Measurements from ENCODE around the gene PRIM2.

PRIM2 gene

DNA sequence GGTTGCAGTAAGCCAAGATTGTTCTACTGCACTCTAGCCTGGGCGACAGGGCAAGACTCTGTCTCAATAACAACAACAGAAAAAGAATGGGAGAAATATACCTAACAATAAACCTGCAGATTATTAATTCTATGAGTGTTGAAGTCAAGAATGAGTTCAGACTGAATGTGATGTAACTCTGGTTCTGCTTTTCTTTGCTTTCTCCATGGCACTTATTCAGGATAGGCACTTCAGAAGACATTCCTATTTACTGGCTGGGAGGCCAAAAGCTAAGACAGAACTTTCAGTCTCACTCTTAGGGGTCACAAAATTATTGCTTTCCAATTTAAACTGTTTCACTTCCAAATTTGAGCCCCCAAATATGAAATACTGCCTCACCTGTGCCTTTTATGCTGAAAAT, 15.7 kb upstream of the PRIM2 start:
- H3K9me3 ChIP-seq (ENCODE audit: low read length), result no peaks in the 10 kb centered on the region
- H3K4me2 ChIP-seq (ENCODE audit: low read length), result no peak overlapping the region
- H2AFZ ChIP-seq (ENCODE audit: low read length), result no peak overlapping the region
- no peaks in the 10 kb centered on the region for H3K4me1 ChIP-seq (ENCODE audit: insufficient read depth, low read length, severe bottlenecking)
- H3K27me3 ChIP-seq (ENCODE audit: insufficient read depth, low read length), result no peaks in the 10 kb centered on the region; the same call in 1 of the 2 replicates
- no peak overlapping the region for H3K4me3 ChIP-seq (ENCODE audit: low read depth, low read length, poor library complexity, severe bottlenecking)
- H3K79me2 ChIP-seq (ENCODE audit: insufficient read depth, low read length), result no peaks in the 10 kb centered on the region
- no peaks in the 10 kb centered on the region for H3F3A ChIP-seq (ENCODE audit: insufficient read depth, low read length)
- H3K27ac ChIP-seq (ENCODE audit: low read depth, low read length, poor library complexity, severe bottlenecking), result no peak overlapping the region
- TF ChIP-seq EZH2 (IDR thresholded peaks at IDR 0.05; ENCODE audit: borderline replicate concordance, low read length), result no peak
- TF ChIP-seq, protein P1, sequence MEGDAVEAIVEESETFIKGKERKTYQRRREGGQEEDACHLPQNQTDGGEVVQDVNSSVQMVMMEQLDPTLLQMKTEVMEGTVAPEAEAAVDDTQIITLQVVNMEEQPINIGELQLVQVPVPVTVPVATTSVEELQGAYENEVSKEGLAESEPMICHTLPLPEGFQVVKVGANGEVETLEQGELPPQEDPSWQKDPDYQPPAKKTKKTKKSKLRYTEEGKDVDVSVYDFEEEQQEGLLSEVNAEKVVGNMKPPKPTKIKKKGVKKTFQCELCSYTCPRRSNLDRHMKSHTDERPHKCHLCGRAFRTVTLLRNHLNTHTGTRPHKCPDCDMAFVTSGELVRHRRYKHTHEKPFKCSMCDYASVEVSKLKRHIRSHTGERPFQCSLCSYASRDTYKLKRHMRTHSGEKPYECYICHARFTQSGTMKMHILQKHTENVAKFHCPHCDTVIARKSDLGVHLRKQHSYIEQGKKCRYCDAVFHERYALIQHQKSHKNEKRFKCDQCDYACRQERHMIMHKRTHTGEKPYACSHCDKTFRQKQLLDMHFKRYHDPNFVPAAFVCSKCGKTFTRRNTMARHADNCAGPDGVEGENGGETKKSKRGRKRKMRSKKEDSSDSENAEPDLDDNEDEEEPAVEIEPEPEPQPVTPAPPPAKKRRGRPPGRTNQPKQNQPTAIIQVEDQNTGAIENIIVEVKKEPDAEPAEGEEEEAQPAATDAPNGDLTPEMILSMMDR (IDR thresholded peaks at IDR 0.05; ENCODE audit: low read length), result no peak
- no peaks in the 10 kb centered on the region for H3K36me3 ChIP-seq (ENCODE audit: insufficient read depth, low read length)
- H3K9ac ChIP-seq (ENCODE audit: low read length), result no peak overlapping the region
- H3K9me2 ChIP-seq (ENCODE audit: low read depth, low read length), result no peaks in the 10 kb centered on the region
- H4K20me1 ChIP-seq (ENCODE audit: insufficient read depth, low read length), result no peaks in the 10 kb centered on the region

DNA sequence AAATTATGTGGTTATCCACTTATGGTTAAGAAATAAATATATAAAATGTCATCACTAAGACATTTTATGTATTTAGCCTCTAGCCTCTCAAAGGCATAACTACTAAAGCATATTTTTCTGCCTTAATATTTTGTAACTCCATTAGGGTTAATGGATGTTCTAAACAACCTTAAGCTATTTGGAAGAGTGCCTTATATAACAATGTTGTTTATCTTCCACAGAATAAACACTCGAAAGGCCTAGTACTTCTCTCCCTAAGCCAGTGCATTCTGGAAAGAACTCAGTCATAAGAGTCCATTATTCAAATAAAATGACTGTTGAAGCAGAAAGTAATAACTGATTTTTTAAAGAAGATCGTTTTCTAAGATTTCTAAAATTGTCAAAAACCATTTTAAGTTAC, 15.0 kb upstream of the PRIM2 start:
- no peaks in the 10 kb centered on the region for H3K79me2 ChIP-seq (ENCODE audit: insufficient read depth, low read length)
- no peaks in the 10 kb centered on the region for H3F3A ChIP-seq (ENCODE audit: insufficient read depth, low read length)
- H3K9me3 ChIP-seq (ENCODE audit: low read length), result no peaks in the 10 kb centered on the region
- TF ChIP-seq, protein P1 (IDR thresholded peaks at IDR 0.05; ENCODE audit: low read length), result no peak
- no peak for TF ChIP-seq EZH2 (IDR thresholded peaks at IDR 0.05; ENCODE audit: borderline replicate concordance, low read length)
- no peaks in the 10 kb centered on the region for H3K4me1 ChIP-seq (ENCODE audit: insufficient read depth, low read length, severe bottlenecking)
- no peaks in the 10 kb centered on the region; the same call in 1 of the 2 replicates for H3K27me3 ChIP-seq (ENCODE audit: insufficient read depth, low read length)
- H3K4me2 ChIP-seq (ENCODE audit: low read length), result no peak overlapping the region
- no peak overlapping the region for H3K4me3 ChIP-seq (ENCODE audit: low read depth, low read length, poor library complexity, severe bottlenecking)
- H3K9me2 ChIP-seq (ENCODE audit: low read depth, low read length), result no peaks in the 10 kb centered on the region
- no peaks in the 10 kb centered on the region for H3K36me3 ChIP-seq (ENCODE audit: insufficient read depth, low read length)
- no peaks in the 10 kb centered on the region for H4K20me1 ChIP-seq (ENCODE audit: insufficient read depth, low read length)
- no peak overlapping the region for H3K27ac ChIP-seq (ENCODE audit: low read depth, low read length, poor library complexity, severe bottlenecking)
- H2AFZ ChIP-seq (ENCODE audit: low read length), result no peak overlapping the region
- no peak overlapping the region for H3K9ac ChIP-seq (ENCODE audit: low read length)

DNA sequence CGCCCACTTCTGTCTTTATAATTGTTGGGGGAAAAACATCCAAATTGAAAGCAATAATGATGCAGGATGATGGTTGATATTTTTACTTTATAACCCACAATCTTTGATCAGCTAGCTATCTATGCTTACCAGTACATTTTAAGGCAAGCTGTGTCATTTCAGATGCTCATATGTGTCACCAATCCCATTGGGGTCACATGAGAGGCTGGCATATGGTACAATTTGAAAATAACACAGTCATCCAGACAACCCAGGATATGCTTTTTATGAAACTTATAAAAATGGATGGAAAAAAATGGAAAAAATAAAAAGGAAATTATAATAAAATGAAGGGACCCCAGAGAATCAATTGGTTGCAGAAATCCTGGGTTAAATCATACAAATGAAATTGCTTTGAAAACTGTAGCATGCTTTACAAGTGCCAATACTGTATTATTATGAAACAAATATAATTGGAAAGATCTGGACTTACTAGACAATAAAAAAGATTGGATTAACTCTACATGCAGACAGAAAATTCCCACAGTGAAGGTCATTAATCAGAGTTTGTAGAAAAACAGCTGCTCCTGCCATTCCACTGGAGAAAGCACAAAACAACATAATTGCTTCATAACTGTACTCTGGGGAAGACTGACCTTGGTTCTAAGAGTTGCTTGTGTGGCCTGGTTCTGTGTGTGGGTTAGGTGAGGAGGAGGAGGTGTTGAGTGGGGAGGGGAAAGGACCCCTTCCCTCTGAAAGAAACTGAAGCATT, 13.3 kb upstream of the PRIM2 start:
- Histone ChIP-seq H3K27ac (ENCODE audit: low read depth, low read length, poor library complexity, severe bottlenecking) (no peak overlapping the region), H3K79me2 (ENCODE audit: insufficient read depth, low read length) (no peaks in the 10 kb centered on the region), H2AFZ (ENCODE audit: low read length) (no peak overlapping the region), H3K4me2 (ENCODE audit: low read length) (no peak overlapping the region), H3K27me3 (ENCODE audit: insufficient read depth, low read length) (no peaks in the 10 kb centered on the region; the same call in 1 of the 2 replicates), H3K36me3 (ENCODE audit: insufficient read depth, low read length) (no peaks in the 10 kb centered on the region), H3K9me2 (ENCODE audit: low read depth, low read length) (no peaks in the 10 kb centered on the region), H3K9me3 (ENCODE audit: low read length) (no peaks in the 10 kb centered on the region), H4K20me1 (ENCODE audit: insufficient read depth, low read length) (no peaks in the 10 kb centered on the region), H3K9ac (ENCODE audit: low read length) (no peak overlapping the region), H3K4me3 (ENCODE audit: low read depth, low read length, poor library complexity, severe bottlenecking) (no peak overlapping the region), H3K4me1 (ENCODE audit: insufficient read depth, low read length, severe bottlenecking) (no peaks in the 10 kb centered on the region), H3F3A (ENCODE audit: insufficient read depth, low read length) (no peaks in the 10 kb centered on the region)
- TF ChIP-seq, protein P1 (IDR thresholded peaks at IDR 0.05; ENCODE audit: low read length), result no peak
- TF ChIP-seq EZH2 (IDR thresholded peaks at IDR 0.05; ENCODE audit: borderline replicate concordance, low read length), result no peak
